HG03045 (cell line): ENCODE measurements around the gene ZNF710.

Source experiments
- ATAC-seq: cut with Tn5 transposase; IDR thresholded peaks from one replicate; pipeline ENCODE4 v1.9.1; 2021; ENCODE audit warnings: mild to moderate bottlenecking, moderate library complexity; ENCODE audit not compliant: unreplicated experiment

Gene ZNF710

GRCh38 chr15:90037961-90038631 is 37.0 kb downstream of the ZNF710 start:
- peak; percentile 58 for ATAC-seq

GRCh38 chr15:90038632-90039095 is 37.5 kb downstream of the ZNF710 start:
- ATAC-seq: no peak

- ATAC-seq: no peak
Observed at GRCh38 chr15:90039996-90040395, 38.9 kb downstream of the ZNF710 start.

GRCh38 chr15:90040618-90041017 is 39.5 kb downstream of the ZNF710 start:
- ATAC-seq: no peak

GRCh38 chr15:90042356-90042755 is 41.2 kb downstream of the ZNF710 start:
- ATAC-seq: no peak

GRCh38 chr15:90042766-90043529 is 41.8 kb downstream of the ZNF710 start:
- ATAC-seq: no peak

- no peak for ATAC-seq
Observed at GRCh38 chr15:90043530-90044010, 42.4 kb downstream of the ZNF710 start.

GRCh38 chr15:90044191-90044590 is 43.1 kb downstream of the ZNF710 start:
- ATAC-seq: no peak

- no peak for ATAC-seq
Observed at GRCh38 chr15:90044916-90045371, 43.8 kb downstream of the ZNF710 start.

GRCh38 chr15:90046289-90046688 is 45.2 kb downstream of the ZNF710 start:
- no peak for ATAC-seq

- no peak for ATAC-seq
Observed at GRCh38 chr15:90046911-90047392, 45.8 kb downstream of the ZNF710 start.

GRCh38 chr15:90047956-90048575 is 46.9 kb downstream of the ZNF710 start:
- no peak for ATAC-seq

GRCh38 chr15:90049030-90049429 is 47.9 kb downstream of the ZNF710 start:
- no peak for ATAC-seq

GRCh38 chr15:90049666-90050604 is 48.8 kb downstream of the ZNF710 start:
- no peak for ATAC-seq

- ATAC-seq: no peak
Observed at GRCh38 chr15:90051874-90052273, 50.8 kb downstream of the ZNF710 start.

GRCh38 chr15:90053685-90054466 is 52.8 kb downstream of the ZNF710 start:
- no peak for ATAC-seq

- no peak for ATAC-seq
Observed at GRCh38 chr15:90054618-90055097, 53.5 kb downstream of the ZNF710 start.

GRCh38 chr15:90055182-90055581 is 54.1 kb downstream of the ZNF710 start:
- ATAC-seq: no peak

- ATAC-seq: no peak
Observed at GRCh38 chr15:90056529-90056928, 55.4 kb downstream of the ZNF710 start.
